Activated T-helper 2 cell treated with anti-CD3 and anti-CD28 coated beads, Interferon-gamma antibody, Interleukin-2, Interleukin-4, amounts not matched to agents 10 μg/mL and 5 μg/mL and 100 μg/mL, durations not matched to agents 14 hours and 24 hours and 36 hours (primary cell): ENCODE results near the gene MYO9A. TPM values are rescaled to one million over a fixed set of nuclear protein-coding genes. Genes with fewer than 3 reads are reported as not detected.
"Not testable (repeated sequence)": the region's sequence is repeated elsewhere in the genome, so short reads cannot be mapped to it uniquely, and the experiment has no call there.

Experiments used
- DNase-seq: peaks from one replicate; pipeline ENCODE4 v3.0.0; 2021; ENCODE audit warnings: low spot score
- H3K27ac Mint-ChIP-seq: one replicate; pipeline ENCODE4 v1.8.0; 2021; ENCODE audit warnings: mixed read lengths
- H3K27me3 Mint-ChIP-seq: one replicate; pipeline ENCODE4 v1.8.0; 2021; ENCODE audit warnings: low read depth, mixed read lengths
- H3K36me3 Mint-ChIP-seq: one replicate; pipeline ENCODE4 v1.8.0; 2021; ENCODE audit warnings: low read depth, mixed read lengths
- H3K4me1 Mint-ChIP-seq: one replicate; pipeline ENCODE4 v1.8.0; 2021; ENCODE audit warnings: low read depth, mixed read lengths
- H3K4me3 Mint-ChIP-seq: one replicate; pipeline ENCODE4 v1.8.0; 2021; ENCODE audit warnings: low read depth, mild to moderate bottlenecking, moderate library complexity, mixed read lengths
- H3K9me3 Mint-ChIP-seq: one replicate; pipeline ENCODE4 v1.8.0; 2021; ENCODE audit warnings: mixed read lengths
- intact Hi-C: fragments of 100-400 bp; cut with micrococcal nuclease; formaldehyde crosslinking; loops from one replicate; pipeline ENCODE4 v1.15.1; 2023
- total RNA-seq: library from RNA; stranded (reverse); gene quantifications from 2 replicates; pipeline ENCODE4 v1.2.3, GENCODE V29; 2022

The MYO9A gene
- total RNA-seq, 1 donor from 2014 or later, result 26.2 TPM

- Mint-ChIP-seq H3K4me3 (no peak overlapping the region), H3K27me3 (no peaks in the 10 kb centered on the region), H3K27ac (no peak overlapping the region), H3K36me3 (peaks cover 7% of the 10 kb centered on the region), H3K4me1 (peaks cover 5% of the 10 kb centered on the region), H3K9me3 (peaks cover 19% of the 10 kb centered on the region)
- no peak for DNase-seq
- intact Hi-C loops, result no loop called here
Observed at GRCh38 chr15:72034859-72035650, 82.9 kb downstream of the MYO9A start.

- Mint-ChIP-seq H3K4me3 (no peak overlapping the region), H3K27ac (no peak overlapping the region), H3K4me1 (peaks cover 5% of the 10 kb centered on the region), H3K27me3 (no peaks in the 10 kb centered on the region), H3K36me3 (peaks cover 7% of the 10 kb centered on the region), H3K9me3 (peaks cover 19% of the 10 kb centered on the region)
- no peak for DNase-seq
- intact Hi-C loops, result no loop called here
Observed at GRCh38 chr15:72034351-72034750, 83.6 kb downstream of the MYO9A start.

- no peak for DNase-seq
- H3K9me3 Mint-ChIP-seq, result peaks cover 19% of the 10 kb centered on the region
- intact Hi-C loops, result no loop called here
- H3K27me3 Mint-ChIP-seq, result no peaks in the 10 kb centered on the region
- no peak overlapping the region for H3K4me3 Mint-ChIP-seq
- H3K27ac Mint-ChIP-seq, result no peak overlapping the region
- H3K4me1 Mint-ChIP-seq, result peaks cover 5% of the 10 kb centered on the region
- peaks cover 7% of the 10 kb centered on the region for H3K36me3 Mint-ChIP-seq
Observed at GRCh38 chr15:72033711-72034110, 84.2 kb downstream of the MYO9A start.

GRCh38 chr15:72033285-72033684, 84.7 kb downstream of the MYO9A start:
- Mint-ChIP-seq H3K9me3 (peaks cover 15% of the 10 kb centered on the region), H3K36me3 (peaks cover 4% of the 10 kb centered on the region), H3K4me3 (no peak overlapping the region), H3K27me3 (no peaks in the 10 kb centered on the region), H3K27ac (no peak overlapping the region), H3K4me1 (peaks cover 5% of the 10 kb centered on the region)
- no peak for DNase-seq
- intact Hi-C loops, result no loop called here

GRCh38 chr15:72021604-72022003, 96.3 kb downstream of the MYO9A start:
- Mint-ChIP-seq H3K4me1 (no peaks in the 10 kb centered on the region), H3K36me3 (peaks cover 6% of the 10 kb centered on the region), H3K9me3 (no peaks in the 10 kb centered on the region), H3K4me3 (no peak overlapping the region), H3K27me3 (no peaks in the 10 kb centered on the region), H3K27ac (no peak overlapping the region)
- intact Hi-C loops, result no loop called here
- DNase-seq, result no peak

GRCh38 chr15:72020799-72021198, 97.2 kb downstream of the MYO9A start:
- no peak overlapping the region for H3K27ac Mint-ChIP-seq
- no peaks in the 10 kb centered on the region for H3K9me3 Mint-ChIP-seq
- no peak overlapping the region for H3K4me3 Mint-ChIP-seq
- no peak for DNase-seq
- H3K36me3 Mint-ChIP-seq, result peaks cover 6% of the 10 kb centered on the region
- intact Hi-C loops, result no loop called here
- no peaks in the 10 kb centered on the region for H3K27me3 Mint-ChIP-seq
- H3K4me1 Mint-ChIP-seq, result no peaks in the 10 kb centered on the region

- H3K36me3 Mint-ChIP-seq, intact Hi-C loops, DNase-seq, H3K27ac Mint-ChIP-seq, H3K4me3 Mint-ChIP-seq, H3K9me3 Mint-ChIP-seq, H3K4me1 Mint-ChIP-seq, H3K27me3 Mint-ChIP-seq: not testable (repeated sequence)
Observed at GRCh38 chr15:72014555-72014954, 103.4 kb downstream of the MYO9A start.

GRCh38 chr15:72013703-72014102, 104.2 kb downstream of the MYO9A start:
- no peaks in the 10 kb centered on the region for H3K27me3 Mint-ChIP-seq
- DNase-seq, result no peak
- no peak overlapping the region for H3K4me3 Mint-ChIP-seq
- no peaks in the 10 kb centered on the region for H3K36me3 Mint-ChIP-seq
- H3K27ac Mint-ChIP-seq, result no peak overlapping the region
- no peaks in the 10 kb centered on the region for H3K4me1 Mint-ChIP-seq
- intact Hi-C loops, result no loop called here
- H3K9me3 Mint-ChIP-seq, result no peaks in the 10 kb centered on the region

- H3K4me1 Mint-ChIP-seq, result no peaks in the 10 kb centered on the region
- H3K36me3 Mint-ChIP-seq, result peaks cover 3% of the 10 kb centered on the region
- no peak overlapping the region for H3K27ac Mint-ChIP-seq
- no peak overlapping the region for H3K4me3 Mint-ChIP-seq
- intact Hi-C loops, result no loop called here
- no peaks in the 10 kb centered on the region for H3K27me3 Mint-ChIP-seq
- no peak for DNase-seq
- no peaks in the 10 kb centered on the region for H3K9me3 Mint-ChIP-seq
Observed at GRCh38 chr15:72011302-72011942, 106.5 kb downstream of the MYO9A start.

GRCh38 chr15:72009222-72009621, 108.7 kb downstream of the MYO9A start:
- Mint-ChIP-seq H3K36me3 (peaks cover 3% of the 10 kb centered on the region), H3K4me3 (no peak overlapping the region), H3K27me3 (no peaks in the 10 kb centered on the region), H3K9me3 (no peaks in the 10 kb centered on the region), H3K4me1 (no peaks in the 10 kb centered on the region), H3K27ac (no peak overlapping the region)
- intact Hi-C loops, result no loop called here
- no peak for DNase-seq

GRCh38 chr15:72006382-72006781, 111.6 kb downstream of the MYO9A start:
- Mint-ChIP-seq H3K27ac (no peak overlapping the region), H3K4me3 (no peak overlapping the region), H3K9me3 (no peaks in the 10 kb centered on the region), H3K27me3 (no peaks in the 10 kb centered on the region), H3K36me3 (peaks cover 3% of the 10 kb centered on the region), H3K4me1 (no peaks in the 10 kb centered on the region)
- no peak for DNase-seq
- intact Hi-C loops, result no loop called here

- DNase-seq, result no peak
- Mint-ChIP-seq H3K36me3 (peaks cover 3% of the 10 kb centered on the region), H3K4me1 (no peaks in the 10 kb centered on the region), H3K27me3 (no peaks in the 10 kb centered on the region), H3K27ac (no peak overlapping the region), H3K9me3 (no peaks in the 10 kb centered on the region), H3K4me3 (no peak overlapping the region)
- intact Hi-C loops, result no loop called here
Observed at GRCh38 chr15:72005483-72005882, 112.5 kb downstream of the MYO9A start.

- intact Hi-C loops, result no loop called here
- Mint-ChIP-seq H3K4me3 (no peak overlapping the region), H3K36me3 (peaks cover 16% of the 10 kb centered on the region), H3K9me3 (no peaks in the 10 kb centered on the region), H3K27me3 (no peaks in the 10 kb centered on the region), H3K27ac (no peak overlapping the region), H3K4me1 (no peaks in the 10 kb centered on the region)
- DNase-seq, result no peak
Observed at GRCh38 chr15:71999807-72000206, 118.1 kb downstream of the MYO9A start.
